Activated T-helper 17 cell treated with anti-CD3 and anti-CD28 coated beads, Interleukin-2, amount 50 U/mL, for 72 hours (primary cell): ENCODE measurements around the gene CST6. TPM values are rescaled to one million over a fixed set of nuclear protein-coding genes. Genes with fewer than 3 reads are reported as not detected.
"Not testable (repeated sequence)": the region's sequence is repeated elsewhere in the genome, so short reads cannot be mapped to it uniquely, and the experiment has no call there.

Experiments
- ATAC-seq: fragments of 150-1000 bp; cut with Tn5 transposase; replicated peaks from 2 replicates; pipeline ENCODE4 v1.10.0; 2021; ENCODE audit warnings: mild to moderate bottlenecking, moderate library complexity
- H3K27ac Mint-ChIP-seq: one replicate; pipeline ENCODE4 v1.8.0; 2022; ENCODE audit warnings: mixed read lengths
- H3K27me3 Mint-ChIP-seq: one replicate; pipeline ENCODE4 v1.8.0; 2022; ENCODE audit warnings: mixed read lengths
- H3K36me3 Mint-ChIP-seq: one replicate; pipeline ENCODE4 v1.8.0; 2022; ENCODE audit warnings: low read depth, mild to moderate bottlenecking, mixed read lengths
- H3K4me1 Mint-ChIP-seq: one replicate; pipeline ENCODE4 v1.8.0; 2022; ENCODE audit warnings: mixed read lengths
- H3K4me3 Mint-ChIP-seq: one replicate; pipeline ENCODE4 v1.8.0; 2022; ENCODE audit warnings: mild to moderate bottlenecking, mixed read lengths
- H3K9me3 Mint-ChIP-seq: one replicate; pipeline ENCODE4 v1.8.0; 2022; ENCODE audit warnings: mixed read lengths
- total RNA-seq, 2 donors: library from RNA; stranded (reverse); gene quantifications; one replicate each; pipeline ENCODE4 v1.2.3, GENCODE V29; 2022

CST6 gene
- total RNA-seq, 2 donors from 2014 or later, result 0.37 TPM; not detected in 1

GRCh38 chr11:66016793-66017177, 5.0 kb downstream of the CST6 start:
- Mint-ChIP-seq H3K27ac (no peak overlapping the region), H3K36me3 (no peaks in the 10 kb centered on the region), H3K4me1 (no peaks in the 10 kb centered on the region), H3K27me3 (no peaks in the 10 kb centered on the region), H3K9me3 (no peaks in the 10 kb centered on the region), H3K4me3 (no peak overlapping the region)
- ATAC-seq, result no peak

- Mint-ChIP-seq H3K36me3 (no peaks in the 10 kb centered on the region), H3K27me3 (no peaks in the 10 kb centered on the region), H3K9me3 (no peaks in the 10 kb centered on the region), H3K27ac (peak overlapping the region; percentile 37), H3K4me3 (no peak overlapping the region), H3K4me1 (no peaks in the 10 kb centered on the region)
- no peak for ATAC-seq
Observed at GRCh38 chr11:66017321-66017720, 5.5 kb downstream of the CST6 start.

GRCh38 chr11:66020212-66020611, 8.4 kb downstream of the CST6 start:
- H3K27ac Mint-ChIP-seq, result peak overlapping the region; percentile 36
- H3K27me3 Mint-ChIP-seq, result peaks cover 5% of the 10 kb centered on the region
- no peaks in the 10 kb centered on the region for H3K36me3 Mint-ChIP-seq
- ATAC-seq, result no peak
- H3K4me3 Mint-ChIP-seq, result peak overlapping the region; percentile 20
- H3K9me3 Mint-ChIP-seq, result no peaks in the 10 kb centered on the region
- peaks cover 4% of the 10 kb centered on the region for H3K4me1 Mint-ChIP-seq

- Mint-ChIP-seq H3K27me3 (peaks cover 5% of the 10 kb centered on the region), H3K27ac (peak overlapping the region; percentile 36), H3K36me3 (no peaks in the 10 kb centered on the region), H3K4me3 (peak overlapping the region; percentile 20), H3K4me1 (peaks cover 4% of the 10 kb centered on the region), H3K9me3 (no peaks in the 10 kb centered on the region)
- peak; percentile 81 for ATAC-seq
Observed at GRCh38 chr11:66020618-66021357, 9.0 kb downstream of the CST6 start.

- Mint-ChIP-seq H3K36me3 (no peaks in the 10 kb centered on the region), H3K4me3 (peak overlapping the region; percentile 59), H3K9me3 (no peaks in the 10 kb centered on the region), H3K4me1 (peaks cover 4% of the 10 kb centered on the region), H3K27me3 (peaks cover 5% of the 10 kb centered on the region), H3K27ac (peak overlapping the region; percentile 74)
- ATAC-seq, result peak; percentile 85
Observed at GRCh38 chr11:66022401-66023185, 10.8 kb downstream of the CST6 start.

- not testable (repeated sequence) for H3K36me3 Mint-ChIP-seq, H3K27ac Mint-ChIP-seq, H3K9me3 Mint-ChIP-seq, H3K4me3 Mint-ChIP-seq, H3K27me3 Mint-ChIP-seq, ATAC-seq, H3K4me1 Mint-ChIP-seq
Observed at GRCh38 chr11:66023186-66023440, 11.3 kb downstream of the CST6 start.

- peaks cover 5% of the 10 kb centered on the region for H3K27me3 Mint-ChIP-seq
- H3K36me3 Mint-ChIP-seq, result no peaks in the 10 kb centered on the region
- H3K4me1 Mint-ChIP-seq, result peaks cover 4% of the 10 kb centered on the region
- H3K27ac Mint-ChIP-seq, result peak within 1 kb of the TSS; percentile 34
- H3K4me3 Mint-ChIP-seq, result no peak within 1 kb of the TSS
- H3K9me3 Mint-ChIP-seq, result no peaks in the 10 kb centered on the region
- ATAC-seq, result no peak
Observed at GRCh38 chr11:66026017-66026529, 14.3 kb downstream of the CST6 start, which contains the start of gene CATSPER1. TSS of gene CATSPER1 (minus strand) at chr11:66026479. CDS start at chr11:66026379, 100 bp downstream.

- Mint-ChIP-seq H3K27ac (no peak overlapping the region), H3K9me3 (no peaks in the 10 kb centered on the region), H3K27me3 (peaks cover 3% of the 10 kb centered on the region), H3K4me1 (no peaks in the 10 kb centered on the region), H3K36me3 (no peaks in the 10 kb centered on the region), H3K4me3 (no peak overlapping the region)
- no peak for ATAC-seq
Observed at GRCh38 chr11:66032957-66033735, 21.3 kb downstream of the CST6 start.

GRCh38 chr11:66035653-66036333, 24.0 kb downstream of the CST6 start:
- no peaks in the 10 kb centered on the region for H3K9me3 Mint-ChIP-seq
- no peaks in the 10 kb centered on the region for H3K36me3 Mint-ChIP-seq
- no peak overlapping the region for H3K27ac Mint-ChIP-seq
- H3K4me1 Mint-ChIP-seq, result no peaks in the 10 kb centered on the region
- no peak for ATAC-seq
- H3K27me3 Mint-ChIP-seq, result peaks cover 7% of the 10 kb centered on the region
- no peak overlapping the region for H3K4me3 Mint-ChIP-seq

- H3K27ac Mint-ChIP-seq, result no peak overlapping the region
- no peaks in the 10 kb centered on the region for H3K36me3 Mint-ChIP-seq
- H3K4me3 Mint-ChIP-seq, result no peak overlapping the region
- H3K27me3 Mint-ChIP-seq, result peaks cover 7% of the 10 kb centered on the region
- H3K4me1 Mint-ChIP-seq, result no peaks in the 10 kb centered on the region
- no peaks in the 10 kb centered on the region for H3K9me3 Mint-ChIP-seq
- ATAC-seq, result no peak
Observed at GRCh38 chr11:66036334-66036710, 24.5 kb downstream of the CST6 start.

GRCh38 chr11:66037327-66037726, 25.5 kb downstream of the CST6 start:
- no peaks in the 10 kb centered on the region for H3K36me3 Mint-ChIP-seq
- no peaks in the 10 kb centered on the region for H3K9me3 Mint-ChIP-seq
- H3K27me3 Mint-ChIP-seq, result peaks cover 7% of the 10 kb centered on the region
- H3K27ac Mint-ChIP-seq, result no peak overlapping the region
- H3K4me3 Mint-ChIP-seq, result no peak overlapping the region
- no peak for ATAC-seq
- no peaks in the 10 kb centered on the region for H3K4me1 Mint-ChIP-seq

GRCh38 chr11:66039765-66040164, 28.0 kb downstream of the CST6 start:
- Mint-ChIP-seq H3K27me3 (peaks cover 4% of the 10 kb centered on the region), H3K36me3 (no peaks in the 10 kb centered on the region), H3K9me3 (no peaks in the 10 kb centered on the region), H3K27ac (no peak overlapping the region), H3K4me1 (peaks cover 4% of the 10 kb centered on the region), H3K4me3 (no peak overlapping the region)
- ATAC-seq, result no peak

GRCh38 chr11:66042227-66042995, 30.6 kb downstream of the CST6 start:
- H3K27ac Mint-ChIP-seq, result no peak overlapping the region
- H3K4me3 Mint-ChIP-seq, result no peak overlapping the region
- no peak for ATAC-seq
- no peaks in the 10 kb centered on the region for H3K9me3 Mint-ChIP-seq
- H3K27me3 Mint-ChIP-seq, result peaks cover 3% of the 10 kb centered on the region
- H3K4me1 Mint-ChIP-seq, result peaks cover 7% of the 10 kb centered on the region
- no peaks in the 10 kb centered on the region for H3K36me3 Mint-ChIP-seq
